Frontal cortex (tissue), 4 donors: ENCODE data around the gene TEX30. TPM values are rescaled to one million over a fixed set of nuclear protein-coding genes. Genes with fewer than 3 reads are reported as not detected.

Experiments used
- DNase-seq, 2 donors: peaks; one replicate each; pipeline ENCODE4 v3.0.0; 2012; ENCODE audit warnings: low spot score in 2 of 2
- FAIRE-seq: peaks from 2 replicates; lab custom pipeline; 2012; peaks lifted over from hg19 to GRCh38; lab: Jason Lieb, UNC
- total RNA-seq: library from RNA; depleted of rRNA; stranded (reverse); fragments of >200 nt; gene quantifications from one replicate; pipeline ENCODE4 v1.2.3, GENCODE V29; 2014
- donor health status: control.
- donor health status: control.
- donor health status: control.

TEX30 gene
- total RNA-seq, 1 donor from 2014 or later, result 9.4 TPM

DNA sequence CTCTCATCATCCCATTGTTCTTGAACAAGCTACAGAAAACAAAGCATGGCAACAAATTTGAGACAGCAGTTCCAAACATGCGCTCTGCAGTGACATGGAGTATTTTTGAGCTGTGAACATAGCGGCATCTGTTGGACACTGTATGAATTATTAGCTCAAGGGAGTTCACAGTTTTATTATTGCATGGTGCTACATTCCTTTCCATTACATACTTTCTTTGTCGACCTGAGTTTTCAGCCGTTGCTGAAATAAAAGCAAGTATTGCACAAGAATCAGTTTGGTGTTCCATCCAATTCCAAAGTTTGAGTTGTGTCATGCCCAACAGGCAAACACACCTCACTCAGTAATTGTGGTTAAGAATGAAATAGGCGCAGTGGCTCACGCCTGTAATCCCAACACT, 48.7 kb downstream of the TEX30 start:
- no peak for FAIRE-seq
- DNase-seq, result no peak

DNA sequence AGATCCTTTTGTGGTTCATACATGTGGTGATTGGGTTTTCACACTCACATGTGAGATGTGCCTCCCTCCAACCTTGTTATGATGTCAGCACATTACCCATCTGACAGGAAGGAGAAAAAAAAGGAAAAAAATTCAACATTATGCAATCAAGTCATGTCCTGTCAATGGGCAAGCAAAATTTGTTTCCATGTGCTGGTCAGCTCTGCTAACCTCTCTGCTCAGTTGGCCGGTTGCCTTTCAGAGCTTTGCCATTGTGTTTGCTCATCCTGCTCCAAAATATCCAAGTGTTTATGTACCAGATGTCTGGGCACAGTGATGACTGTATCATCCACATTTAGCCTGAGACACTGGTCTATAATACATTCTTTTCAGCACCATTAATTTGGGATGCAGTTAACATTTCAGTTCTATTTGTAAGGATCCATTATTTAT, 51.8 kb downstream of the TEX30 start:
- DNase-seq, result peak in 1 of 2 donors; percentile 15
- no peak for FAIRE-seq

DNA sequence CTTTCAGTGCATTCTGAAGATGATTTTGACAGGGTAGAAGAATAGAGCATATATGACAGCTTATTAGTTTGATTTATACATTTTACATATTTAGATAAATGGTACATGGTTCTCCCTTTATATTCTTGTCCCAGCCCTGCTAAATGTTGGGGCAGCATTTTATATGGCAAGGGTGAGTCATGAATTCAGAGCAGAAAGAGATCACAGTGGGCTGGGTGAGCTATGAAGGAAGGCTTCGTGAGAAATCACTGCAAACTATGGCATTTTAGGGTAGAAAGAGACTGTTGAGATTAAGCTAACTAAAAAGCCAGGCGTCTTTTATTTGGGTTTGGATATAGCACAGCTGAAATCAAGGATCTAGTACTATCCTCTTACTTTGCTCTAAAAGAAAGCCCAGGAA, 54.8 kb downstream of the TEX30 start:
- FAIRE-seq (no peak), DNase-seq (no peak)

Other genes starting within 250 kb of the TEX30 start
- gene TPP2, start 176.8 kb downstream of the TEX30 start, total RNA-seq, result 57.5 TPM
- gene METTL21C, start 78.7 kb downstream of the TEX30 start, total RNA-seq, result 0.41 TPM
- 9.8 TPM for gene POGLUT2, start 25.2 kb upstream of the TEX30 start, total RNA-seq
- gene BIVM, start 25.3 kb upstream of the TEX30 start, total RNA-seq, result 43.2 TPM
- gene ERCC5, start 72.2 kb upstream of the TEX30 start, total RNA-seq, result 55.8 TPM